BE2C (cell line): Measurements from ENCODE around the gene SUMF2.
A peak's percentile ranks its signal among the peaks of the same experiment; 100 is the strongest.
"Not testable (repeated sequence)": the region's sequence is repeated elsewhere in the genome, so short reads cannot be mapped to it uniquely, and the experiment has no call there.

Experiments used
- DNase-seq: peaks from one replicate; pipeline ENCODE4 v3.0.0-alpha.2; 2020
- H3K27me3 ChIP-seq: fragments of 250-450 bp; sonication (Bioruptor Pico); 2 replicates; pipeline ENCODE4 v1.5.1; 2020; ENCODE audit warnings: mild to moderate bottlenecking
- H3K36me3 ChIP-seq: fragments of 250-450 bp; sonication (Bioruptor Pico); 2 replicates; pipeline ENCODE4 v1.5.1; 2020; ENCODE audit warnings: mild to moderate bottlenecking
- H3K4me1 ChIP-seq: fragments of 250-450 bp; sonication (Bioruptor Pico); 2 replicates; pipeline ENCODE4 v1.5.1; 2020
- H3K4me3 ChIP-seq: 2 replicates; pipeline ENCODE4 v1.5.1; 2011; ENCODE audit warnings: low read depth, low read length
- H3K9me3 ChIP-seq: fragments of 250-450 bp; sonication (Bioruptor Pico); 2 replicates; pipeline ENCODE4 v1.5.1; 2020
- TF ChIP-seq, protein P1 (sequence below): IDR thresholded peaks from 2 replicates; pipeline ENCODE4 v1.5.1; 2012; ENCODE audit warnings: mild to moderate bottlenecking, low read depth, low read length

The SUMF2 gene

DNA sequence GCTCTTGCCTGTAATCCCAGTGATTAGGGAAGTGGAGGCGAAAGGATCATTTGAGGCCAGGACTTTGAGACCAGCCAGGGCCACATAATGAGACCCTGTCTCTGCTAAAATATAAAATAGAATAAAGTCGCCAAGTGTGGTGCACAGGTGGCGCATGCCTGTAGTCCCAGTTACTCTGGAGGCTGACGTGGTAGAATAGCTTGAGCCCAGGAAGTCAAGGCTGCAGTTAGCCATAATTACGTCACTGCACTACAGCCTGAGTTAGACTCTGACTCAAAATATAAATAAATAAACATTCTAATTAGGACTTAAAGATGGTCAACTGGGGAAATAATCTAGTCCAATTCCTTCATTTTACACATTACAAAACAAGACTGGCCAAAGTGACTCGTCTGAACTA lies 41.4 kb downstream of the SUMF2 start:
- TF ChIP-seq, protein P1, sequence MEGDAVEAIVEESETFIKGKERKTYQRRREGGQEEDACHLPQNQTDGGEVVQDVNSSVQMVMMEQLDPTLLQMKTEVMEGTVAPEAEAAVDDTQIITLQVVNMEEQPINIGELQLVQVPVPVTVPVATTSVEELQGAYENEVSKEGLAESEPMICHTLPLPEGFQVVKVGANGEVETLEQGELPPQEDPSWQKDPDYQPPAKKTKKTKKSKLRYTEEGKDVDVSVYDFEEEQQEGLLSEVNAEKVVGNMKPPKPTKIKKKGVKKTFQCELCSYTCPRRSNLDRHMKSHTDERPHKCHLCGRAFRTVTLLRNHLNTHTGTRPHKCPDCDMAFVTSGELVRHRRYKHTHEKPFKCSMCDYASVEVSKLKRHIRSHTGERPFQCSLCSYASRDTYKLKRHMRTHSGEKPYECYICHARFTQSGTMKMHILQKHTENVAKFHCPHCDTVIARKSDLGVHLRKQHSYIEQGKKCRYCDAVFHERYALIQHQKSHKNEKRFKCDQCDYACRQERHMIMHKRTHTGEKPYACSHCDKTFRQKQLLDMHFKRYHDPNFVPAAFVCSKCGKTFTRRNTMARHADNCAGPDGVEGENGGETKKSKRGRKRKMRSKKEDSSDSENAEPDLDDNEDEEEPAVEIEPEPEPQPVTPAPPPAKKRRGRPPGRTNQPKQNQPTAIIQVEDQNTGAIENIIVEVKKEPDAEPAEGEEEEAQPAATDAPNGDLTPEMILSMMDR, result no peak
- Histone ChIP-seq H3K36me3 (peaks cover 43% of the 10 kb centered on the region), H3K4me3 (peak overlapping the region; percentile 100), H3K27me3 (no peaks in the 10 kb centered on the region), H3K9me3 (no peaks in the 10 kb centered on the region), H3K4me1 (no peaks in the 10 kb centered on the region)
- no peak for DNase-seq

GRCh38 chr7:56106108-56107073 lies 42.3 kb downstream of the SUMF2 start, which contains the start of gene CHCHD2:
TSS of gene CHCHD2 (minus strand) at chr7:56106476. CDS start at chr7:56106413, 63 bp downstream.
- Histone ChIP-seq H3K27me3 (no peaks in the 10 kb centered on the region), H3K4me3 (peak within 1 kb of the TSS; percentile 100), H3K4me1 (no peaks in the 10 kb centered on the region), H3K9me3 (no peaks in the 10 kb centered on the region), H3K36me3 (peaks cover 34% of the 10 kb centered on the region)
- TF ChIP-seq, protein P1, result no peak
- DNase-seq, result peak; percentile 96

GRCh38 chr7:56107954-56108258 lies 43.8 kb downstream of the SUMF2 start:
- TF ChIP-seq, protein P1, result no peak
- DNase-seq, result no peak
- no peaks in the 10 kb centered on the region for H3K4me1 ChIP-seq
- no peak overlapping the region for H3K4me3 ChIP-seq
- peaks cover 20% of the 10 kb centered on the region for H3K36me3 ChIP-seq
- H3K27me3 ChIP-seq, result 0 out of 2 replicates have a peak, but pooled peaks cover 1% of the 10 kb centered on the region
- H3K9me3 ChIP-seq, result no peaks in the 10 kb centered on the region

- 0 out of 2 replicates have a peak, but pooled peaks cover 6% of the 10 kb centered on the region for H3K27me3 ChIP-seq
- no peak for DNase-seq
- H3K4me3 ChIP-seq, result no peak overlapping the region
- H3K36me3 ChIP-seq, result no peaks in the 10 kb centered on the region
- no peaks in the 10 kb centered on the region for H3K9me3 ChIP-seq
- H3K4me1 ChIP-seq, result no peaks in the 10 kb centered on the region
- TF ChIP-seq, protein P1, result no peak
Measured at GRCh38 chr7:56110611-56111010, 46.5 kb downstream of the SUMF2 start.

DNA sequence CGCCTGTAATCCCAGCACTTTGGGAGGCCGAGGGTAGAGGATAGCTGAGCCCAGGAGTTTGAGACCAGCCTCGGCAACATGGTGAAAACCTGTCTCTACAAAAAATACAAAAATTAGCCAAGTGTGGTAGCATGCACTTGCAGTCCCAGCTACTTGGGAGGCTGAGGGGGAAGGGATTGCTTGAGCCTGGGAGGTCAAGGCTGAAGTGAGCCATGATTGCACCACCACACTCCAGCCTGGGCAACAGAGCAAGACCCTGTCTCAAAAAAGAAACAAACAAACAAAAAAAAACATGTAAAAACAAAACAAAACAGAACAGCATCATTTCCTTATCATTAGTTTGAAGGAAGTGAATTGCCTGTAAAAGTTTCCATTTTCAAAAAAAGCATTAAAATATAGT lies 48.2 kb downstream of the SUMF2 start:
- H3K27me3 ChIP-seq, H3K4me1 ChIP-seq, H3K9me3 ChIP-seq, H3K4me3 ChIP-seq, DNase-seq, H3K36me3 ChIP-seq: not testable (repeated sequence)

- Histone ChIP-seq H3K4me3 (no peak within 1 kb of the TSS), H3K4me1 (no peaks in the 10 kb centered on the region), H3K36me3 (no peaks in the 10 kb centered on the region), H3K27me3 (0 out of 2 replicates have a peak, but pooled peaks cover 6% of the 10 kb centered on the region), H3K9me3 (no peaks in the 10 kb centered on the region)
- TF ChIP-seq, protein P1, result no peak
- DNase-seq, result no peak
Measured at GRCh38 chr7:56115852-56116538, 51.9 kb downstream of the SUMF2 start, which contains the start of gene NUPR2. TSS of gene NUPR2 (minus strand) at chr7:56116417. CDS start at chr7:56116314, 103 bp downstream.
